ENCODE data around the gene ULK1. TPM values are rescaled to one million over a fixed set of nuclear protein-coding genes. Genes with fewer than 3 reads are reported as not detected.

The ULK1 gene
- total RNA-seq, 1 donor from 2014 or later = 14.7 TPM

DNA sequence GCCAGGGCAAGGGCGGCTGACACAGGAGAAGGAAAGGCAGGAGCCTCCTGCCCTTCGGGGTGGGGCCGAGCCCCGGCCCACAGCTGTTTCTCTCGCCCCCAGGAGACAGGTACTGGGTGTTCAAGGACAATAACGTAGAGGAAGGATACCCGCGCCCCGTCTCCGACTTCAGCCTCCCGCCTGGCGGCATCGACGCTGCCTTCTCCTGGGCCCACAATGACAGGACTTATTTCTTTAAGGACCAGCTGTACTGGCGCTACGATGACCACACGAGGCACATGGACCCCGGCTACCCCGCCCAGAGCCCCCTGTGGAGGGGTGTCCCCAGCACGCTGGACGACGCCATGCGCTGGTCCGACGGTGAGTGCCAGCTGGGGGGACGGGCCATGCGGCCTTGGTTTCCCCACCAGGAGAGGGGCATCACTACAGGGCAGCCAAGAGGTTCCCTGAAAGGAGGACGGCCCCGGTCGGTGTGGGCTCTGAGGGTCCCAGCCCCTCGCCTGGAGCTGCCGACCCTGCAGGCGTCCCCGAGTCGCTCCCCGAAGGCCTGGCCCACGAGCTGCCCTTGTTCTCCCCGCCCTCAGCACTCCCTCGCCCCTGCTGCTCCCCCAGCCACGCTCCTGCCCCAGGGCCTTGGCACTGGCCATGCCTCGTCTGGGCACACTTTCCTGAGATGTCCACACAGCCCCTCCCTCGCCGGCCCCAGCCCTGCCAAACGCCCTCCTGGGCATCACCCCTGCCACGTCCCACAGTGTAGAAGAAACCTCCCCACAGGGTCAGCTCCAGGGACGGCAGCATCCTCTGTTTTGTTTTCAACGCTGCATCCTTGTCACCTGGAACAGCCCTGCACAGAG is 44.5 kb upstream of the ULK1 start:
- TF ChIP-seq CTCF (IDR thresholded peaks at IDR 0.05; ENCODE audit: insufficient read depth, low read length, poor library complexity, severe bottlenecking) = no peak
- no peaks in the 10 kb centered on the region for H3K36me3 ChIP-seq (ENCODE audit: control insufficient read depth, insufficient read depth, low read length)
- no peak for DNase-seq (ENCODE audit: low read depth)

DNA sequence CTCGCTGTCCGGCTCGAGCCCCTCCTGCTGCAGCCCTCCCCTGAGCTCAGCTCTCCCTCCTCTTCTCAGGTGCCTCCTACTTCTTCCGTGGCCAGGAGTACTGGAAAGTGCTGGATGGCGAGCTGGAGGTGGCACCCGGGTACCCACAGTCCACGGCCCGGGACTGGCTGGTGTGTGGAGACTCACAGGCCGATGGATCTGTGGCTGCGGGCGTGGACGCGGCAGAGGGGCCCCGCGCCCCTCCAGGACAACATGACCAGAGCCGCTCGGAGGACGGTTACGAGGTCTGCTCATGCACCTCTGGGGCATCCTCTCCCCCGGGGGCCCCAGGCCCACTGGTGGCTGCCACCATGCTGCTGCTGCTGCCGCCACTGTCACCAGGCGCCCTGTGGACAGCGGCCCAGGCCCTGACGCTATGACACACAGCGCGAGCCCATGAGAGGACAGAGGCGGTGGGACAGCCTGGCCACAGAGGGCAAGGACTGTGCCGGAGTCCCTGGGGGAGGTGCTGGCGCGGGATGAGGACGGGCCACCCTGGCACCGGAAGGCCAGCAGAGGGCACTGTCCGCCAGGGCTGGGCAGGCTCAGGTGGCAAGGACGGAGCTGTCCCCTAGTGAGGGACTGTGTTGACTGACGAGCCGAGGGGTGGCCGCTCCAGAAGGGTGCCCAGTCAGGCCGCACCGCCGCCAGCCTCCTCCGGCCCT is 43.4 kb upstream of the ULK1 start:
- Histone ChIP-seq H3K4me3 (ENCODE audit: low read depth, low read length) (no peak overlapping the region), H3K27me3 (ENCODE audit: control insufficient read depth, insufficient read depth, low read length) (peaks cover 8% of the 10 kb centered on the region)

More for the DNA sequence above, 44.5 kb upstream of the ULK1 start:
- Histone ChIP-seq H3K4me3 (ENCODE audit: low read depth, low read length) (no peak overlapping the region), H3K27me3 (ENCODE audit: control insufficient read depth, insufficient read depth, low read length) (no peaks in the 10 kb centered on the region)

DNA sequence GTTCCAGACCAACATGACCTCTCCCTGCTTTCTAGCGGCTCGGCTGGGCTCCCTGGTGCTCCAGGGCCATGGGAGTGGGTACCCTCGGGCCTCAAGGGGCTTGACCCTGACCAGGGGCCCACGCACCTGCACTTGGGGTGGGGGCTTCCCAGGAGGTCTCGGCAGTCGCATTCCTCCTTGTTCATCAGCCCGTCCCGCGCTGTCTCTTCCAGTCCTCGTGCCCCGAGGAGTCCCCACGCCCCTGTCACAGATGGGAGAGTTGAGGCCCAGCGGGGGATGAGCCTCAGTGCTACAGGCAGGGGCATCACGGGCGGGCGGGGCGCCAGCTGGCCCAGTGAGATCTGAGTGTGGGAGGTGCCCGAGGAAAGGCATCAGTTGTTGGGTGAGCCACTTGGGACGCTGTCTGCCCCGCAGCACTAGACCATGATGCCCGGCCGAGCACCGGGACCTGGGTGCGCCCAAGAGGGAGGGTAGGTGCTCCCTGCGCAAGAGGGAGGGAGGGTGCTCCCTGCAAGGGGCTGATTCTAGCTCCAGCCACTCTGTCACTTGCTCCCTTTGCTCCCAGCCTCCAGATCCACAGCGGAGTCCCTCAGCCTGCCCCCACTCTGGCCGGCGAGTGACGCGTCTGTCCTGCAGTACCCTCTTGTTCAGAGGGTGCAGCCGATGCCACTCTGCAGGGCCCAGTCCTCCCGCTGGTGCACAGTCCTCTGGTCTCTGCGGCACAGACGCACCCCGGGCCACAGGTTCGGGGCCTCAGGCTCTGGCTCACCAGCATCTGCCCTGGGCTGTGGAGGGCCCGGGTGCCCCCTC is 42.5 kb upstream of the ULK1 start:
- TF ChIP-seq CTCF (IDR thresholded peaks at IDR 0.05; ENCODE audit: insufficient read depth, low read length, poor library complexity, severe bottlenecking) = no peak
- no peak for DNase-seq (ENCODE audit: low read depth)
- H3K36me3 ChIP-seq (ENCODE audit: control insufficient read depth, insufficient read depth, low read length) = no peaks in the 10 kb centered on the region
- H3K4me3 ChIP-seq (ENCODE audit: low read depth, low read length) = no peak overlapping the region
- peaks cover 10% of the 10 kb centered on the region for H3K27me3 ChIP-seq (ENCODE audit: control insufficient read depth, insufficient read depth, low read length)

More for the DNA sequence above, 43.4 kb upstream of the ULK1 start:
- no peak for DNase-seq (ENCODE audit: low read depth)
- H3K36me3 ChIP-seq (ENCODE audit: control insufficient read depth, insufficient read depth, low read length) = no peaks in the 10 kb centered on the region
- peak; percentile 92 for TF ChIP-seq CTCF (IDR thresholded peaks at IDR 0.05; ENCODE audit: insufficient read depth, low read length, poor library complexity, severe bottlenecking)

- H3K27me3 ChIP-seq (ENCODE audit: control insufficient read depth, insufficient read depth, low read length) = peaks cover 10% of the 10 kb centered on the region
- TF ChIP-seq CTCF (IDR thresholded peaks at IDR 0.05; ENCODE audit: insufficient read depth, low read length, poor library complexity, severe bottlenecking) = no peak
- no peak for DNase-seq (ENCODE audit: low read depth)
- no peaks in the 10 kb centered on the region for H3K36me3 ChIP-seq (ENCODE audit: control insufficient read depth, insufficient read depth, low read length)
- H3K4me3 ChIP-seq (ENCODE audit: low read depth, low read length) = no peak overlapping the region
Measured at GRCh38 chr12:131852551-131853299, 41.7 kb upstream of the ULK1 start.

Data from kidney epithelial cell (primary cell).